Stomach (tissue), 4 donors: ENCODE measurements around the gene KITLG.

Source experiments
- CTCF ChIP-seq, 7 experiments: fragments of 450-650 bp in 4 of 7; fragments of 200-600 bp in 3 of 7; sonication (generic) in 3 of 7; IDR thresholded peaks; one replicate each; pipeline ENCODE4 v1.5.1; 2016 to 2019; ENCODE audit warnings: antibody characterized with exemption in 7 of 7, control low read depth in 2 of 7, mild to moderate bottlenecking in 1 of 7
- POLR2A ChIP-seq, 4 donors: fragments of 450-650 bp; IDR thresholded peaks; one replicate each; pipeline ENCODE4 v1.6.1; 2016; ENCODE audit warnings: antibody characterized with exemption in 4 of 4, control low read depth in 2 of 4, mild to moderate bottlenecking in 1 of 4, moderate library complexity in 1 of 4
- POLR2AphosphoS5 ChIP-seq, 3 donors: sonication (generic); formaldehyde crosslinking; IDR thresholded peaks; one replicate each; pipeline ENCODE4 v1.6.1; 2016; ENCODE audit warnings: antibody characterized with exemption in 3 of 3

DNA sequence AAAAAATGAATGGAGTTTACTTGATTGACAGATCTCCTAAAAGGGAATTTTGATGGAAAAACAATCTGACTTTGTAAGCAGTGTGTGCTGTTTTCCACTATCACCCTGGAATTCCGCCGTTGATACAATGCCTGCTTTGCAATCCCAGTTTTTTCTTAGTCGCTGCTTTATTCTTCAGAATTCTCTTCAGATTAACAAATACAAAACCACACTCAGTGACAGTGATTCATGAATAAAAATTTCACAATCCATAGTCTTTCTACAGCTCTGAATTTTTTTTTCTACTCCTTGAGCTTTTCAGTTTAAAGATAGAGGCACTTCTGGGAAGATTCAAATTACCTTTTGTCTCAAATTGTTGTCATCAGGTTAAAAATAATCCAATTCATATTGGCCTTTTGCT is 44.6 kb upstream of the KITLG start:
- TF ChIP-seq POLR2AphosphoS5 (IDR thresholded peaks at IDR 0.05) (no peak), CTCF (IDR thresholded peaks at IDR 0.05) (no peak), POLR2A (IDR thresholded peaks at IDR 0.05) (no peak)
